DMS53 treated with DMSO at 0.1 percent for 48 hours (cell line): ENCODE data around the gene UBXN2A.
"Not testable (repeated sequence)": the region's sequence is repeated elsewhere in the genome, so short reads cannot be mapped to it uniquely, and the experiment has no call there.

ENCODE experiments used
- DNase-seq: peaks from one replicate; lab custom pipeline; 2025; ENCODE audit not compliant: unreplicated experiment; lab: John Stamatoyannopoulos, UW

UBXN2A gene

GRCh38 chr2:24043133-24043532 lies 102.9 kb downstream of the UBXN2A start:
- not testable (repeated sequence) for DNase-seq

DNA sequence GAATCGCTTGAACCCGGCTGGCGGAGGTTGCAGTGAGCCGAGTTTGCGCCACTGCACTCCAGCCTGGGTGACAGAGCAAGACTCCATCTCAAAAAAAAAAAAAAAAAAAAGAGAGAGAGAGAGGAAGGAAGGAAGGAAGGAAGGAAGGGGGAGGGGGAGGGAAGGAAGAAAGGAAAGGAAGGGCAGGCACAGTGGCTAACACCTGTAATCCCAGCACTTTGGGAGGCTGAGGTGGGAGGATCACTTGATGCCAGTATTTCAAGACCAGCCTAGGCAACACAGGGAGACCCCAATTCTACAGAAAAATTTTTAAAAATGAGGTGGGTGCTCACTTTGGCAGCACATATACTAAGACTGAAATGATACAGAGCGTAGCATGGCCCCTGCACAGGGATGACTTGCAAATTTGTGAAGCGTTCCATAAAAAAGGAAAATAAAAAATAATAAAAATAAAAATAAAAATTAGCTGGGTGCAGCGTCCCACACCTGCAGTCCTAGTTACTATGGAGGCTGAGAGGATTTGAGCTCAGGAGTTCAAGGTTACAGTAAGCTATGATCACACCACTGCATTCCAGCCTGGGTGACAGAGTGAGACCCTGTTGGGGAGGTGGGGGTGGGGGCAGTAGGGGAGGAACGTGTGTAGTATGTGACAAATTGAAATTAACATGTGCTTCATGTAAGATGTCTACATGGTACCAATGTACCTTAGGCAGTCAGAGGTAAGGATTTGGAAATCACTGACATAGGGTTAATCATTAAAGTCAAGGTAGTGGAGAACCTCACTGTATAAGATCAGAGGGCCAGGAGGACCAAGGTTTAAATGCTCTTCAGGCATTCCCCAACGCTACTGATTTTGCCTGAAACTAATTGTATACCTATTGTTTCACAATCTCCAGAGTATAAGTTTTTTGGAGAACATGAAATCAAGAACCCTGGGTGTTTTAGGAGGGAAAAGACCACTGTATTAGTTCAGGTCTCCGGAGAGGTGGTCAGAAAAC lies 105.5 kb downstream of the UBXN2A start:
- DNase-seq, result no peak

- DNase-seq, result no peak
Observed at GRCh38 chr2:24046599-24046929, 106.3 kb downstream of the UBXN2A start.

DNA sequence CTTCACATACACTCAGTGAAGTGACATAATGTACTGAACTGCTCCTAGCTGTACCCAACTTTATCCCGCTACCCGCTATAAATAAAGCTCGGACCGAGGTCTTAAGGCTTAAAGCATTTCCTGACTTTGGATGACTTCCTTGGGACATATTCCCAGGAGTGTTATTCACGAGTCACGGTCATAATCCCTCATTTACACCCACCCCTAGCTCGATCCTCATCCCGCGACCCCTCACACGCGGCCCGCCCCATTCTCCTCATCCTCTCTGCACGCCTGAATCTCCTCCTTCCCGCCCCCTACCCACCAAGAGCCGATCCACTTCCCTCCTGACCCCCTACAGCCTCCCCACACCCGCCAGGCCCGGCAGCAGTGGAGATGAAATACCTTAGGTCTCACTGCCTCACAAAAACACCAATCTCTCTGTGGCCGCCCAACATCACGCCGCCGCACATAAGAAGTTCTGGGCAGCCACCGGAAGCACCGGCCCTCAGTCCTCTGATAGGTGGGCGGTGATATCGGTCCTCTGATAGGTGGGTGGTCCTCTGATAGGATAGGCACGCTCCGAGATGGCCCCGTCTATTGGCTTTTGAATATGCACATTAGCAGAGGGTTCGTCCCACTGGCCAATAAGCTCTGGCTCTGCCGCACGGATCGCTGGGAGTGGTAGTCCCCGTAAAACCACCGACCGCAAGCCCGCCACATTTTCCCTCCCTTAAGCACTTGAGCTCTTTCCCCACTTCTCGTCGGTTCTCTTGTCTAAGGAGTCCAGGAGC lies 106.9 kb downstream of the UBXN2A start, which contains the start of gene WDCP:
Gene WDCP, minus strand, starts transcription at position 462 of the 773 bp plus-strand sequence. CDS start 7,897 bp downstream, outside the sequence.
- DNase-seq, result peak; percentile 96

DNA sequence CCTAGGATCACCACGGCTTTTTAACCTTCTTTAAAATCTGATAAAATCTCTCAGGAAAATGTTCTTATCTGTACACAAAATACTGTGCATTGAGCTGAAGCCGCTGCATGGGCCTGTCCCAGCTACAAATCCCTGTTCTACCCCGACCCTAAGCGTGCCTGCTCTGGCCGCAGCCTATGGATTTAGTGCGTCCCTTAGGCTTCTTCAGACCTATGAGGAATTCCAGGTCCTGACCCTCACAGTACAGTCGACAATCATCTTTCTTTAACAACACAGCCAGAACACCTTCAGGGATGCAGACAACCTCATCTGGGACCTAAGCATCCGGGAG lies 107.4 kb downstream of the UBXN2A start:
- no peak for DNase-seq

DNA sequence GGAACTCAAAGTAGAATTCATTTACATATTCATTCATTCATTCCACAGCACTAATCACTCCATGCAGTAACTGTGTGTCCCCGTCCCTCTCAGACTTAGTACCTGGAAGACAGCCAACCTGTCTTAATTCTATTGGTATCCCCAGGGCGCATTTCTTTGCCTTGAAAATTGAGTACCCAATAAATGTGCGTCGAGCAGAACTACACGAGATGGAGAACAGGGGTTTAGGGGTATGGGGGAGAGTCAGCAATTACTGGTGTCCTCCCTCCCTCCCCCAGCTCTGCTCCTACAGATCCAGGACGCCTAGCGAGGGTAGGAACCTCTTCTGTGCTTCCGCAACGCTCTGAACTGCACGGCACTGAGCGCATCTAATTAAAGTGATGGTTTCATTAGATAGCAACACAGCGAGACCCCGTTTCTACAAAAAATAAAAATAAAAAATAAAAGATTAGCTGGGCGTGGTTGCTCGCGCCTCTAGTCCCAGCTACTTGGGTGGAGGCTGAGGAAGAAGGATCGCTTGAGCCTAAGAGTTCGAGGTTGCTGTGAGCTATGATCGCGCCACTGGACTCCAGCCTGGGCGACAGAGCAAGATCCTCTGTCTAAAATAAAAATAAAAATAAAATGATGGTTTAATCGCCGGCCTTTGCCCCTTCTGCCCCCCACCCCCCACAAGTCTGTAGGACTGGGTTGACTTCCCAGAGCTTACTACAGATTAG lies 108.7 kb downstream of the UBXN2A start:
- DNase-seq, result no peak

GRCh38 chr2:24049485-24050021 lies 109.3 kb downstream of the UBXN2A start, which contains the start of gene FKBP1B:
Gene FKBP1B (plus strand): TSS chr2:24049741. CDS start chr2:24049850, 109 bp downstream.
- peak; percentile 27 for DNase-seq

DNA sequence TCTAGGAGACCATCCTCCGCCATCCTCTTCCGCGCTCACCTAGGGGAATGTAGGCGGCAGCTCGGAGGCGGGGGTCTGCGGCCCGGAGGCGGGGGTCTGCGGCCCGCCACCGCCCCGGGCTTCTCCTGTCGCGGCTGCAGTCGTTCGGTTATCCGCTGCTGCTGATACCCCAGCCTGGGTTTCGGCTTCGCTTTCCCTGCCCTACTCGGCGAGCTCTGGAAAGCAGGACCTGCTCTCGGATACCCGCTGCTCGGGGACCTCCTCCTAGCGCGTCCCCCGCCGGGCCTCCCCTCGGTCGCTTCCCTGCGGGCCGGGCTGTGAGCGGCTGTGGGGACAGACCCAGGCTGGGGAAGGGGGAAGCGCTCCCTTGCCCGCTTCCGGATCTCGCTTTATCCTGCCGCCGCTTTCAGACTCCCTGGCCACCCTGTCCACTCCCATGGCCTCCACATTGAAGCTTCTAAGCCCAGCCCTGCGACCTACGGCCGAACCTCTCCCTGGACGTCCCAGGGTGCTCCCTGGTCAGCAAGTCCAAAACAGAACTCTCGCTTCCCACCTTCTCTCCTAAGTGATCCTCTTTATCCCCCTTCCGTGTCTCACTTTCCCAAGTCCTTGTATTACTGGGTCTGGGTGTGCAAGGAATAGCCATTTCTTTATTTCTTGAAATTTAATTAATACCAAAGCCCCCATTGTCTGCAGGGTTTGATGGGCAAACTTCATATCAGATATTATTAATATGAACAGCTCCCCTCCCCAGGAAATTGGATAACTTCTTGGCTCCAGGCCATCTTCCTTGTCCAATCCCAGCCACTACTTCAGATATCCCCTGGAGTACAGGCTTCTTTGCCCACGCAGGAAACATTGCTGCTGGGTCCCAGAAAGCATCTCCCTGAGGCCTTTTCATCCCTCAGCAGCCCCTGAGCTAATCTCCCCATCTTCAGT lies 110.0 kb downstream of the UBXN2A start:
- DNase-seq, result no peak

GRCh38 chr2:24051833-24052232 lies 111.6 kb downstream of the UBXN2A start:
- DNase-seq, result no peak

GRCh38 chr2:24052951-24053350 lies 112.7 kb downstream of the UBXN2A start:
- no peak for DNase-seq
